ENCODE measurements around the gene KLHDC8A. TPM values are rescaled to one million over a fixed set of nuclear protein-coding genes. Genes with fewer than 3 reads are reported as not detected.

The KLHDC8A gene
- total RNA-seq, 2 experiments from 2014 or later, result not detected

GRCh38 chr1:205328476-205328875, 28.2 kb downstream of the KLHDC8A start:
- DNase-seq (no peak), ATAC-seq (ENCODE audit: low read depth) (no peak)
- Mint-ChIP-seq H3K27me3 (peaks cover 46% of the 10 kb centered on the region), H3K36me3 (no peaks in the 10 kb centered on the region), H3K4me1 (peaks cover 5% of the 10 kb centered on the region), H3K27ac (no peak overlapping the region), H3K4me3 (no peak overlapping the region), H3K9me3 (no peaks in the 10 kb centered on the region)
- POLR2A ChIA-PET, result no interaction called here

- H3K4me1 Mint-ChIP-seq, result peaks cover 5% of the 10 kb centered on the region
- POLR2A ChIA-PET, result interaction anchor here (2.5 kb wide), 1 partner anchor 13 kb away, joined by 8 read pairs; no protein-coding TSS in a partner anchor
- DNase-seq, result no peak
- peaks cover 42% of the 10 kb centered on the region for H3K27me3 Mint-ChIP-seq
- H3K36me3 Mint-ChIP-seq, result no peaks in the 10 kb centered on the region
- H3K27ac Mint-ChIP-seq, result no peak overlapping the region
- no peaks in the 10 kb centered on the region for H3K9me3 Mint-ChIP-seq
- no peak for ATAC-seq (ENCODE audit: low read depth)
- H3K4me3 Mint-ChIP-seq, result no peak overlapping the region
Observed at GRCh38 chr1:205326812-205327466, 29.8 kb downstream of the KLHDC8A start.

DNA sequence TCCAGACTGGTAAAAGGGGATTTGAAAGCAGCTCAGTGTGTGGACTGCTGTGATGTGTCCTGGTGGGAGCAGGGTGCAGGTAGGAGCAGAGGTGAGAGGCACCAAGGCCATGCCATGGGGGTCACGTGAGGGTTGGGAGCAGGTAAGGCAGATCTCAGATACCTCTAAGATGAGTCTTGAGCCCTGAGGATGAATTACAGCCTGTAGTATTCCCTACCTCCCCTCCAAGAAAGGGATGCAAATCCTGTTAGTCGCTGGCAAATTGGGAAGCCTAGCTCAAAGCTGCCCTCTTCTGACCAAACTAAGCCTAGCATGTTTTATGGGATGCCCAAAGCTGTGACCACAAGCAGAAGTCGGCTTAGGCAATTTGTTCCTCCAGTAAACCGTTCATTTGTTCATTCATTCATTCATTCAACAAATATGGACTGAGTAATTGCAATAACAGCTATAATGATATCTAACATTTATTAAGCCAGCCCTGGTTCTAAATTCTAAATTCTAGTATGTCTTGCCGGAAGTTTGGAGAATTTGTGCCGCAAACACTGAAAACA, 31.3 kb downstream of the KLHDC8A start:
- no peak overlapping the region for H3K4me3 Mint-ChIP-seq
- no peak overlapping the region for H3K27ac Mint-ChIP-seq
- ATAC-seq (ENCODE audit: low read depth), result no peak
- peak; percentile 45 for DNase-seq
- POLR2A ChIA-PET, result interaction anchor here (0.6 to 9.4 kb wide), 8 partner anchors 12 to 96 kb away, joined by 3 to 170 read pairs (median 6); no protein-coding TSS in a partner anchor
- no peaks in the 10 kb centered on the region for H3K9me3 Mint-ChIP-seq
- H3K36me3 Mint-ChIP-seq, result no peaks in the 10 kb centered on the region
- peaks cover 38% of the 10 kb centered on the region for H3K27me3 Mint-ChIP-seq
- H3K4me1 Mint-ChIP-seq, result peaks cover 12% of the 10 kb centered on the region

GRCh38 chr1:205324781-205325180, 31.9 kb downstream of the KLHDC8A start:
- Mint-ChIP-seq H3K27me3 (peaks cover 38% of the 10 kb centered on the region), H3K9me3 (no peaks in the 10 kb centered on the region), H3K36me3 (no peaks in the 10 kb centered on the region), H3K4me1 (peaks cover 16% of the 10 kb centered on the region), H3K27ac (no peak overlapping the region), H3K4me3 (no peak overlapping the region)
- POLR2A ChIA-PET, result interaction anchor here (0.6 to 9.4 kb wide), 8 partner anchors 11 to 95 kb away, joined by 3 to 170 read pairs (median 6); no protein-coding TSS in a partner anchor
- ATAC-seq (ENCODE audit: low read depth) (no peak), DNase-seq (no peak)

GRCh38 chr1:205323794-205324193, 32.9 kb downstream of the KLHDC8A start:
- Mint-ChIP-seq H3K27ac (no peak overlapping the region), H3K27me3 (peaks cover 31% of the 10 kb centered on the region), H3K9me3 (no peaks in the 10 kb centered on the region), H3K4me1 (peaks cover 24% of the 10 kb centered on the region), H3K4me3 (no peak overlapping the region), H3K36me3 (no peaks in the 10 kb centered on the region)
- POLR2A ChIA-PET, result interaction anchor here (9.4 kb wide), 1 partner anchor 38 kb away, joined by 170 read pairs; no protein-coding TSS in a partner anchor
- ATAC-seq (ENCODE audit: low read depth) (no peak), DNase-seq (no peak)

GRCh38 chr1:205321959-205322283, 34.8 kb downstream of the KLHDC8A start:
- Mint-ChIP-seq H3K27me3 (peaks cover 28% of the 10 kb centered on the region), H3K36me3 (no peaks in the 10 kb centered on the region), H3K9me3 (no peaks in the 10 kb centered on the region), H3K4me1 (peaks cover 35% of the 10 kb centered on the region), H3K4me3 (peak overlapping the region; percentile 87), H3K27ac (no peak overlapping the region)
- peak; percentile 34 for ATAC-seq (ENCODE audit: low read depth)
- DNase-seq, result no peak
- POLR2A ChIA-PET, result interaction anchor here (0.8 to 9.4 kb wide), 4 partner anchors 36 to 47 kb away, joined by 3 to 170 read pairs (median 16); no protein-coding TSS in a partner anchor

DNA sequence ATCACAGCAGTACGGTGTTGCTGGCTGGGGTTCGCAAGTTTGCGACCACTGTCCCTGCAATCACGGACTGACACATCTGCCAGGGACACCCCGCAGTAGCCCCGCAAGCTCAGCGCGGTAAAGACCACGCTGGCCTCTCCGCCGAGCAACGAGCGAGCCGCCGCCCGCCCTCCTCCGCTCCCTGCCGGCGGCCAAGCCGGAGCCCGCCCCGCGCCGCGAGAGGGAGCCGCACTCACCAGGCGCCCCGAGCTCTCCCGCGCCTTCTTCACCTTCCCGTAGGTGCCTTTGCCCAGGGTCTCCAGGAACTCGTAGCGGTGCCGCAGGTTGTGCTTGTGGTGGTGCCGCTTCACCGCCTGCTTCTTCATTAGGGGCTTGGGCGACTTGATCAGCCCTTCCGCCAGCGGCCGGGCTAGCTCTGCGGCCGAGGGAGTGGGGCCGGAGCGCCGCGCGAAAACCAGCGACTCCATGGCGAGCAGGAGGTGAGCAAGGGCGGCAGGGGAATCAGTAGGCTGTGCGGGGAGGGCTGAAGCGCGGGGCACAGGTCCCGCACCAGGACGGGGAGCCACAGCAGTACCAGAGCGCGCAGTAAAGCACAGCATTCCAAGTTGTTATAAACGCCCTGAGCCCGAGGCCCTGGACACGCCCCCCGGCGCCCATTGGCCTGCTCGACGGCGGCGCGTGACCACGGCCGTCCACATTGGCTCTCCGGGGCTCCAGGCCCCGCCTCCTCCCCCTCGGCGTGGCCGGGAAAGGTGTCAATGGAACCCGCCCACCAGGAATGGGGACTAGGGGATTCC, 35.4 kb downstream of the KLHDC8A start, which contains the start of gene NUAK2:
TSS of gene NUAK2 (minus strand) at position 584 of the 797 bp plus-strand sequence. CDS start at position 467, 117 bp downstream.
- Mint-ChIP-seq H3K27me3 (peaks cover 24% of the 10 kb centered on the region), H3K9me3 (no peaks in the 10 kb centered on the region), H3K4me1 (peaks cover 40% of the 10 kb centered on the region), H3K27ac (peak within 1 kb of the TSS; percentile 77), H3K4me3 (peak within 1 kb of the TSS; percentile 87), H3K36me3 (no peaks in the 10 kb centered on the region)
- POLR2A ChIA-PET, result interaction anchor here (0.8 to 9.4 kb wide), 4 partner anchors 35 to 47 kb away, joined by 3 to 170 read pairs (median 16); no protein-coding TSS in a partner anchor
- ATAC-seq (ENCODE audit: low read depth) (peak; percentile 79), DNase-seq (peak; percentile 82)

DNA sequence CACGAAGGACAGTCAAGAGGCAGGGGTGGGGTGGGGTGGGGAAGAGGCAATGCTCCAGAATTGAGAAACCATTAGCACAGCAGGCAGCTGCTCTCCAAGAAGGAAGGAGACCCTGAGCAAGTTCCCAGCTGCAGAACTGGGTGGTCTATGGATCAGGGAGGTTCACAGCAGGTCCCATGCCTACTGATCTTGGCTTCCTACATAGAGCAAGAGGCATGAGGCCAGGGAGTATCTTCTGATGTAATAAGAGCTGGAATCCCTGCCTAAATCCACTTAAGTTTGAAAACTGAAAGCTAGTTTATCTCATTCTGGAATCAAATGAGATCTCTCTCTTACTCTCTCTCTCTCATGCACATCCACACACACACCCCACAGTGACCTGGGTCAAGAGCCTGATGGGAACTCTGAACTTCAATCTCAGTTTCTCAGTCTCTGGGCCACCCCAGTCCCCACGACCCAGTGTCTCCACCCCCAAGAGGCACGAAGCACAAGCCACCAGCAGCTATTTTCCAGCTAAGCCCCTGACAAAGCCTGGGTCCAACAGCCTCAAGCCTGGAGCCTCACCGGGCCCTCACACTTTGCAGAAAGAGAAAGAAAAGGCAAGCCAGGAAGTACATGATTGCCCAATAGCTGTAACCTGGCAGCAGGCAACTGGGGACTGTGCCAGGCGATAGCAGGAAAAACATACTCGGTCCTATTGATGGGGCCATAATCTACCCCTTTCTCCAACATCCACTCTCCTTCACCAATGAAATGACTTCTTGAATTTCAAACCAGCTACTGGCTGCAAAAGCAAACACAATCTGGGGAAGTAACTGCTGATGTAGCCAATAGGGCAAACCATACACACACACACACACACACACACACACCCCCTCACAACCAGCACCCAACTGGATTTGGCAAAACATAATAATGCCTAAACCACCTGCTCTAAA, 37.4 kb downstream of the KLHDC8A start:
- DNase-seq (peak; percentile 43), ATAC-seq (ENCODE audit: low read depth) (peak; percentile 29)
- no peaks in the 10 kb centered on the region for H3K9me3 Mint-ChIP-seq
- H3K27ac Mint-ChIP-seq, result peak overlapping the region; percentile 77
- no peaks in the 10 kb centered on the region for H3K36me3 Mint-ChIP-seq
- POLR2A ChIA-PET, result interaction anchor here (1.6 to 9.4 kb wide), 3 partner anchors 33 to 46 kb away, joined by 6 to 170 read pairs (median 12); no protein-coding TSS in a partner anchor
- H3K4me1 Mint-ChIP-seq, result peaks cover 50% of the 10 kb centered on the region
- peak overlapping the region; percentile 87 for H3K4me3 Mint-ChIP-seq
- peaks cover 17% of the 10 kb centered on the region for H3K27me3 Mint-ChIP-seq

GRCh38 chr1:205318231-205318991, 38.3 kb downstream of the KLHDC8A start:
- H3K4me1 Mint-ChIP-seq, result peaks cover 55% of the 10 kb centered on the region
- H3K4me3 Mint-ChIP-seq, result peak overlapping the region; percentile 50
- H3K9me3 Mint-ChIP-seq, result no peaks in the 10 kb centered on the region
- peaks cover 10% of the 10 kb centered on the region for H3K27me3 Mint-ChIP-seq
- ATAC-seq (ENCODE audit: low read depth) (no peak), DNase-seq (no peak)
- H3K36me3 Mint-ChIP-seq, result no peaks in the 10 kb centered on the region
- peak overlapping the region; percentile 65 for H3K27ac Mint-ChIP-seq
- POLR2A ChIA-PET, result interaction anchor here (1.6 to 9.4 kb wide), 3 partner anchors 32 to 45 kb away, joined by 6 to 170 read pairs (median 12); no protein-coding TSS in a partner anchor

DNA sequence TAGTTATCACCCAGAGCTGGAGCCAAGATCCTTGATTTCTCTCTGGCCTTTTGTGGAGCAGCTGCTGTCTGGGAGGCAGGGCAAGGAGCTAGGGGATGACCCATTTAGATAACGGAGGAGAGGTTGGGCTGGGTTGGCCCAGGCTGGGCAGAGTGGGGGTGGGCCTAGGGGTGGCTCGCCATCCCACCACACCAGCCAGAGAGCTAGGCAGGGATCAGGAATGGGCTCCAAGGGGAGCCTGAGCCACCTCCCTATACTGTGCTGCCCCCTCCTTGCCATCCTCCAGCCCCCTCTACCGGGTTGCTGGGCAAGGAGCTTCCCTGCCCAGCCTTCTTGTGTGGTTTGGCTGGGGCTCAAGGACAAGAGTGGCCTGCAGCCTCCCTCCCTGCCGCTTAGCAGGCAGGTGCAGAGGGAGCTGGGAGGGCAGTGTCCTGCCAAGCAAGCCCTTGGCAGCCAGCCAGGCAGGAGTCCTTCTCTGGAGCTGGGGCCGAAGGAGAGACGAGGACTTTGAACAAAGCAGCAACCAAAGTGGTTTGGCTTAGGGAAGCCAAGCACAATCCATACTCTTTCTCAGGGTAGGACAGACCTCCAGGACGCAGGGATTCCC, 39.3 kb downstream of the KLHDC8A start:
- Mint-ChIP-seq H3K27ac (peak overlapping the region; percentile 52), H3K4me1 (peaks cover 63% of the 10 kb centered on the region), H3K27me3 (peaks cover 6% of the 10 kb centered on the region), H3K9me3 (no peaks in the 10 kb centered on the region), H3K4me3 (peak overlapping the region; percentile 7), H3K36me3 (no peaks in the 10 kb centered on the region)
- no peak for DNase-seq
- POLR2A ChIA-PET, result interaction anchor here (1.1 to 9.4 kb wide), 2 partner anchors 14 to 31 kb away, joined by 3 to 170 read pairs; no protein-coding TSS in a partner anchor
- no peak for ATAC-seq (ENCODE audit: low read depth)

DNA sequence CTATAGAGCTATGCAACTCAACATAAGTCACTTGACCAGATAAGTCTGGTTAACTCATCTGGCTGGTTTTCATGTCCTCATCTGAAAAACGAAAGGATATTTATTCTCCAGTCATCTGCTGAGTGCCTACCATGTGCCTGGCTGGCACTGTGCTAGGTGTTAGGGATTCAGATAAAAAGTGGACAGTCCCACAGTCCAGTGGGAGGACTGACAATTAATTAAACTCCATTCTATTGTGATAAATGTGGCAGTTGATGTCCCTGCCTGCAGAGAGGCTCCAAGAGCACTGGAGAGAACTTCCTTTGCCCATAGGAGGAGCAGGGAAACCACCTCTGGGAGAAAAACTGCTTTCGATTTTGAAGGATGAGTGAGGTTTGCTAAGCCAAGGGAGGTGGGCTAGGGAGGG, 40.6 kb downstream of the KLHDC8A start:
- Mint-ChIP-seq H3K27ac (peak overlapping the region; percentile 11), H3K36me3 (no peaks in the 10 kb centered on the region), H3K4me1 (peaks cover 61% of the 10 kb centered on the region), H3K4me3 (peak overlapping the region; percentile 46), H3K9me3 (no peaks in the 10 kb centered on the region), H3K27me3 (no peaks in the 10 kb centered on the region)
- POLR2A ChIA-PET, result interaction anchor here (2.0 to 3.3 kb wide), 2 partner anchors 29 to 38 kb away, joined by 4 to 79 read pairs; no protein-coding TSS in a partner anchor
- no peak for DNase-seq
- ATAC-seq (ENCODE audit: low read depth), result no peak
